GM12874 (cell line): ENCODE results near the gene RPL19.

Experiments used
- CTCF ChIP-seq: IDR thresholded peaks from 2 replicates; pipeline ENCODE4 v1.5.1; 2011; ENCODE audit warnings: low read depth, mild to moderate bottlenecking, control low read depth, low read length, moderate library complexity; ENCODE audit not compliant: insufficient read depth

Gene RPL19

GRCh38 chr17:39200070-39200879 is at the start of gene RPL19:
RPL19 (plus strand) TSS chr17:39200283; CDS start chr17:39200345, 62 bp downstream.
- no peak for TF ChIP-seq CTCF

GRCh38 chr17:39150795-39151149 is 49.3 kb upstream of the RPL19 start:
- no peak for TF ChIP-seq CTCF

GRCh38 chr17:39151150-39151942 is 48.7 kb upstream of the RPL19 start, which contains the start of gene PLXDC1:
PLXDC1 (minus strand) TSS chr17:39151637; CDS start chr17:39151437, 200 bp downstream.
- no peak for TF ChIP-seq CTCF

GRCh38 chr17:39151943-39152818 is 47.9 kb upstream of the RPL19 start:
- no peak for TF ChIP-seq CTCF

- no peak for TF ChIP-seq CTCF
Measured at GRCh38 chr17:39153599-39154051, 46.5 kb upstream of the RPL19 start.

GRCh38 chr17:39155654-39156053 is 44.4 kb upstream of the RPL19 start:
- TF ChIP-seq CTCF, result no peak
